ENCODE data around the gene GPRC5A.

DNA sequence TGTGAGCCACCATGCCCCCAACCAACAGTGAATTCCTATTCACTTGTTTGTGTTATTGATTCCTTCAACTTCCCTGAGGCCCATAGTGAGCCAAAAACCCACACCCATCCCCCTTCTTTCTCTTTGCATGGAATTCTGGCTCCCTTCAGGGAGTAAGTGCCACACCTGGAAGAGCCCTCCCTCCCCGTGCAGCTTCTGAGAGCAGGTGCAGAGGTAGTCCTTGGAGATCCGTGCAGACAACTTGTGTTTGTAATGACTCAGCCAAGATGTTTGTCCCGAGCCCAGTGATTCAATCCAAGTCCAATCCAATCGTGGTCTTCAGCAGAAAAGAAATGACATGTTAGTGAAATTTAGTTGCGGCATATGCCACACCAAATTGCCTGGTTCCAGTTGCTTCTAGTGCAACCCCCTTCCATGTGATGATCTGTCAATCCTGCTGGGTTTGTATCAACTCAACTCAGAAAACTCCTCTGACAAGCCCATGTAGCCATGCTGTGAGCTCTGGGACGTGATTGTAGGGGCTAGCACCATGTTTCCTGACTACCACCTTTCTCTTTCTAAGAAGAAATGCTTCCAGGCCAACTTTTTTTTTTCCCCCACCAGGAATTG lies 27.5 kb downstream of the GPRC5A start:
- no peak for TF ChIP-seq POLR2A (IDR thresholded peaks at IDR 0.05)
- TF ChIP-seq POLR2AphosphoS5 (IDR thresholded peaks at IDR 0.05), result no peak
- TF ChIP-seq, protein P1, sequence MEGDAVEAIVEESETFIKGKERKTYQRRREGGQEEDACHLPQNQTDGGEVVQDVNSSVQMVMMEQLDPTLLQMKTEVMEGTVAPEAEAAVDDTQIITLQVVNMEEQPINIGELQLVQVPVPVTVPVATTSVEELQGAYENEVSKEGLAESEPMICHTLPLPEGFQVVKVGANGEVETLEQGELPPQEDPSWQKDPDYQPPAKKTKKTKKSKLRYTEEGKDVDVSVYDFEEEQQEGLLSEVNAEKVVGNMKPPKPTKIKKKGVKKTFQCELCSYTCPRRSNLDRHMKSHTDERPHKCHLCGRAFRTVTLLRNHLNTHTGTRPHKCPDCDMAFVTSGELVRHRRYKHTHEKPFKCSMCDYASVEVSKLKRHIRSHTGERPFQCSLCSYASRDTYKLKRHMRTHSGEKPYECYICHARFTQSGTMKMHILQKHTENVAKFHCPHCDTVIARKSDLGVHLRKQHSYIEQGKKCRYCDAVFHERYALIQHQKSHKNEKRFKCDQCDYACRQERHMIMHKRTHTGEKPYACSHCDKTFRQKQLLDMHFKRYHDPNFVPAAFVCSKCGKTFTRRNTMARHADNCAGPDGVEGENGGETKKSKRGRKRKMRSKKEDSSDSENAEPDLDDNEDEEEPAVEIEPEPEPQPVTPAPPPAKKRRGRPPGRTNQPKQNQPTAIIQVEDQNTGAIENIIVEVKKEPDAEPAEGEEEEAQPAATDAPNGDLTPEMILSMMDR (IDR thresholded peaks at IDR 0.05), result no peak
